GM12801 (cell line): ENCODE measurements around the gene GAL.

Source experiments
- CTCF ChIP-seq: IDR thresholded peaks from one replicate; pipeline ENCODE4 v1.5.1; 2011; ENCODE audit warnings: control low read depth; ENCODE audit not compliant: insufficient read length; ENCODE audit errors: extremely low read depth

Gene GAL

GRCh38 chr11:68658097-68658496, 26.2 kb upstream of the GAL start:
- no peak for TF ChIP-seq CTCF

GRCh38 chr11:68658661-68659060, 25.7 kb upstream of the GAL start:
- no peak for TF ChIP-seq CTCF

GRCh38 chr11:68659158-68659921, 25.0 kb upstream of the GAL start:
- TF ChIP-seq CTCF, result no peak

GRCh38 chr11:68660066-68660810, 24.1 kb upstream of the GAL start:
- no peak for TF ChIP-seq CTCF

- no peak for TF ChIP-seq CTCF
Observed at GRCh38 chr11:68661014-68661413, 23.3 kb upstream of the GAL start.

GRCh38 chr11:68661697-68662603, 22.4 kb upstream of the GAL start:
- no peak for TF ChIP-seq CTCF

GRCh38 chr11:68663482-68664010, 20.8 kb upstream of the GAL start:
- no peak for TF ChIP-seq CTCF
